ENCODE results near the gene LRRC15. TPM values are rescaled to one million over a fixed set of nuclear protein-coding genes. Genes with fewer than 3 reads are reported as not detected.

Gene LRRC15
- polyA plus RNA-seq, 3 donors, result not detected

- H2AFZ ChIP-seq (ENCODE audit: insufficient read depth, low read depth, low read length, poor library complexity, severe bottlenecking), result no peak overlapping the region
- Mint-ChIP-seq H3K27ac (no peak overlapping the region), H3K4me1 (no peaks in the 10 kb centered on the region), H3K36me3 (no peaks in the 10 kb centered on the region), H3K27me3 (ENCODE audit: low read depth in 3 of 3) (peaks cover 4 to 7% (median 5%) of the 10 kb centered on the region in 3 donors), H3K9me3 (no peaks in the 10 kb centered on the region), H3K4me3 (no peak overlapping the region)
- H3K4me1 ChIP-seq (ENCODE audit: control insufficient read depth in 1 of 2, insufficient read depth in 2 of 2, low read length in 2 of 2), result no peaks in the 10 kb centered on the region
- no peak overlapping the region for H3K4me2 ChIP-seq (replicated peaks; ENCODE audit: extremely low read depth, low read length, poor library complexity, severe bottlenecking)
- WGBS (ENCODE audit: insufficient coverage), result 73% methylated on average over 2 of the region's 2 CpGs
- no peak for DNase-seq
- no peak overlapping the region for H3K9ac ChIP-seq (ENCODE audit: insufficient read depth, low read length, poor library complexity, severe bottlenecking)
- H3K9me3 ChIP-seq (replicated peaks in 1 of 2; ENCODE audit: control insufficient read depth in 1 of 2, insufficient read depth in 1 of 2, low read length in 2 of 2), result no peaks in the 10 kb centered on the region
- no peaks in the 10 kb centered on the region for H3K27me3 ChIP-seq (ENCODE audit: control insufficient read depth in 2 of 2, insufficient read depth in 2 of 2, low read length in 2 of 2)
- TF ChIP-seq CTCF (IDR thresholded peaks at IDR 0.05), result no peak
- H3K27ac ChIP-seq (ENCODE audit: low read depth in 1 of 2, low read length in 2 of 2), result no peak overlapping the region
- no peaks in the 10 kb centered on the region for H3K79me2 ChIP-seq (ENCODE audit: insufficient read depth, low read length)
- intact Hi-C loops (cut with micrococcal nuclease), result no loop called here
- no peaks in the 10 kb centered on the region for H3K36me3 ChIP-seq (replicated peaks in 1 of 2; ENCODE audit: control insufficient read depth in 1 of 2, insufficient read depth in 2 of 2, low read length in 2 of 2)
- no peak overlapping the region for H3K4me3 ChIP-seq (replicated peaks in 1 of 3; ENCODE audit: low read depth in 2 of 3, low read length in 3 of 3)
- no peaks in the 10 kb centered on the region for H4K20me1 ChIP-seq (ENCODE audit: insufficient read depth, low read length)
These were observed 15.2 kb downstream of the LRRC15 start for GRCh38 chr3:194354315-194354714.

DNA sequence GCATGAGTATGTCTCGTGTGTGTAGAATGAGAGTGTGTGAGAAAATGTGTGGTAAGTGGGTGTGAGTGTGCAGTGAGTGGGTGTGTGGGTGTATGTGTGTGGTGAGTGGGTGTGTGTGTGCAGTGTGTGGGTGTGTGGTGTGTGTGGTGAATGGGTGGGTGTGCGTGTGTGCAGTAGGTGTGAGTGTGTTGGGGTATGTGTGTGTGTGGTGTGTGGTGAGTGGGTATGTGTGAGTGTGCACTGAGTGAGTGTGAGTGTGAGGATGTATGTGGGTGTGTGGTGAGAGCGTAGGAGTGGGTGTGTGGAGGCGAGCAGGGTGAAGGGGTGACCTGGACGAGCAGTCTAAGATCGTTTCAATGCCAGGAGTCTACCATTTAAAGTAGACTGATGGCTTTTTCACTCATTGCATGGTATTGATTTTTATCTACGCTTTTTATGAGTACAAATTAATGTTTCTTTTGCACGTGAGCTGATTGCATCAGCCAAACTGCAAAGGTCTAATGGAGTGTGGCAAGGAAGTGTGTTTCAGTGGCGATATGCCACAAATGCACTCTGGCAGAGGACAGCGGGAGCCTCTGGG, 16.8 kb downstream of the LRRC15 start:
- H3K79me2 ChIP-seq (ENCODE audit: insufficient read depth, low read length), result no peaks in the 10 kb centered on the region
- TF ChIP-seq CTCF (IDR thresholded peaks at IDR 0.05), result no peak
- H3K9me3 Mint-ChIP-seq, result no peaks in the 10 kb centered on the region
- H3K27ac ChIP-seq (ENCODE audit: low read depth in 1 of 2, low read length in 2 of 2), result no peak overlapping the region
- peaks cover 0 to 2% (median 2%) of the 10 kb centered on the region in 3 donors for H3K27me3 Mint-ChIP-seq (ENCODE audit: low read depth in 3 of 3)
- H3K4me3 ChIP-seq (replicated peaks in 1 of 3; ENCODE audit: low read depth in 2 of 3, low read length in 3 of 3), result no peak overlapping the region
- H3K27me3 ChIP-seq (ENCODE audit: control insufficient read depth in 2 of 2, insufficient read depth in 2 of 2, low read length in 2 of 2), result no peaks in the 10 kb centered on the region
- no peak overlapping the region for H3K4me2 ChIP-seq (replicated peaks; ENCODE audit: extremely low read depth, low read length, poor library complexity, severe bottlenecking)
- no peaks in the 10 kb centered on the region for H3K9me3 ChIP-seq (replicated peaks in 1 of 2; ENCODE audit: control insufficient read depth in 1 of 2, insufficient read depth in 1 of 2, low read length in 2 of 2)
- H3K36me3 ChIP-seq (replicated peaks in 1 of 2; ENCODE audit: control insufficient read depth in 1 of 2, insufficient read depth in 2 of 2, low read length in 2 of 2), result no peaks in the 10 kb centered on the region
- 90% methylated on average over 9 of the region's 10 CpGs for WGBS (ENCODE audit: insufficient coverage)
- H4K20me1 ChIP-seq (ENCODE audit: insufficient read depth, low read length), result no peaks in the 10 kb centered on the region
- H3K36me3 Mint-ChIP-seq, result no peaks in the 10 kb centered on the region
- H3K4me1 Mint-ChIP-seq, result no peaks in the 10 kb centered on the region
- no peak overlapping the region for H3K9ac ChIP-seq (ENCODE audit: insufficient read depth, low read length, poor library complexity, severe bottlenecking)
- H2AFZ ChIP-seq (ENCODE audit: insufficient read depth, low read depth, low read length, poor library complexity, severe bottlenecking), result no peak overlapping the region
- intact Hi-C loops (cut with micrococcal nuclease), result no loop called here
- no peak overlapping the region for H3K27ac Mint-ChIP-seq
- H3K4me3 Mint-ChIP-seq, result no peak overlapping the region
- H3K4me1 ChIP-seq (ENCODE audit: control insufficient read depth in 1 of 2, insufficient read depth in 2 of 2, low read length in 2 of 2), result no peaks in the 10 kb centered on the region
- DNase-seq, result no peak

Measured in CD14-positive monocyte (primary cell).